Raji (cell line): ENCODE data around the gene APOBEC3H.

Source experiments
- POLR2A ChIP-seq: IDR thresholded peaks from 2 replicates; pipeline ENCODE4 v1.6.1; 2011; ENCODE audit warnings: low read depth, low read length, control low read depth; ENCODE audit not compliant: insufficient read depth

APOBEC3H gene

DNA sequence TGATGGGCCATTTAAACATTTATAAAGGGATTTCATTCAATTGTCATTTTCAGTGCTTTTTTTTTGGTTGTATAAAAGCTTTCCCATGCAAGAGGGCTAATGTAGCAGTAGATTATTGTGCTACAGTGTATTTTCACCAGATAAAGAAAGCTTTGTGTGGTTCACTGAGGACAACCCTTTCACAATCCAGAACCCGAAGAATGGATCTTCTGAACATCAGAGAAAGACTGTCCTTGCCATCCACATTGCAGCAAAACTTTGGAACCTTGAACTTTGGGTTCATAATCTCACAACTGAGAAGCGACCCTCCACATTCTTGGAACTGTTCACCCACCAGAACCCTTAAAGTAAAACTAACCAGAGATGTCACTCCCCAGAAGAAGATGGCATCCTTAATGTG lies 9.3 kb downstream of the APOBEC3H start:
- TF ChIP-seq POLR2A: no peak

DNA sequence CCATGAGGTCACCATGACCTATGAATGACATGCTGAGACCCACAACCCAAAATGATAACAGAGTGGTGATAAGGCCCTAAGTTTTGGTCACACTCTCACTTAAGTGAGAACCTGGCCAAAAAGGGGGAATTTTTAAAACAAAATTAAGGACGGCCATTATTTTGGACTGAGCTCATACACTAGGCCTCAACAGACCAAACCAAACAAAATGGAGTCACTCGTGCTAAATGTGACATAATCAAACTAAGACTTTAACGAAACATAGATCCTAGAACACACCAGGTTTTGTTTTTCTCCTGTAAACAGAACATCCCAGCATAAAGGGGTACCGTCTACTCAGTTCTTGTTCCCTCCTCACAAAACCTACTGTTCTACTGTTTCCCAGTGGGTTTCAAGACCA lies 11.4 kb downstream of the APOBEC3H start:
- no peak for TF ChIP-seq POLR2A

- no peak for TF ChIP-seq POLR2A
These were observed 12.3 kb downstream of the APOBEC3H start for GRCh38 chr22:39109361-39109760.

- no peak for TF ChIP-seq POLR2A
These were observed 13.9 kb downstream of the APOBEC3H start for GRCh38 chr22:39110631-39111561.

GRCh38 chr22:39114112-39114511 lies 17.1 kb downstream of the APOBEC3H start:
- TF ChIP-seq POLR2A: no peak

GRCh38 chr22:39115570-39115969 lies 18.5 kb downstream of the APOBEC3H start:
- no peak for TF ChIP-seq POLR2A

DNA sequence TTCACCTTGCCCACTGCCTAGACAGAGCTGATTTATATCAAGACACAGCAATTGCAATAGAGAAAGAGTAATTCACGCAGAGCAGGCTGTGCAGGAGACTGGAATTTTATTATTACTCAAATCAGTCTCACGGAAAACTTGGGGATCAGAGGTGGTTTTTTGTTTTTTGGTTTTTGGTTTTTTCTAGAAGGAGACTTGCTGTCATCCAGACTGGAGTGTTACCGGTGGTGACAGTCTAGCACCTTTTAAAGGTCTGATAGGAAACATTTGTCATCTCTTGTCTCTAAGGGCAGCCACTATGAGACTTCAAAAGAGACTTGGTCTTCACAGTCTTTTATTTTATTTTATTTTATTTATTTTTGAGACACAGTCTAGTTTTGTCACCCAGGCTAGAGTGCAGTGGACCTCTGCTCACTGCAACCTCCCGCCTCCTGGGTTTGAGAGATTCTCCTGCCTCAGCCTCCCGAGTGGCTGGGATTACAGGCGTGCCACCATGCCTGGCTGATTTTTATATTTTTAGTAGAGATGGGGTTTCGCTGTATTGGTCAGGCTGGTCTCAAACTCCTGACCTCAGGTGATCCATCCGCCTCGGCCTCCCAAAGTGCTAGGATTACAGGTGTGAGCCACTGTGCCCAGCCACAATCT lies 19.1 kb downstream of the APOBEC3H start:
- no peak for TF ChIP-seq POLR2A

DNA sequence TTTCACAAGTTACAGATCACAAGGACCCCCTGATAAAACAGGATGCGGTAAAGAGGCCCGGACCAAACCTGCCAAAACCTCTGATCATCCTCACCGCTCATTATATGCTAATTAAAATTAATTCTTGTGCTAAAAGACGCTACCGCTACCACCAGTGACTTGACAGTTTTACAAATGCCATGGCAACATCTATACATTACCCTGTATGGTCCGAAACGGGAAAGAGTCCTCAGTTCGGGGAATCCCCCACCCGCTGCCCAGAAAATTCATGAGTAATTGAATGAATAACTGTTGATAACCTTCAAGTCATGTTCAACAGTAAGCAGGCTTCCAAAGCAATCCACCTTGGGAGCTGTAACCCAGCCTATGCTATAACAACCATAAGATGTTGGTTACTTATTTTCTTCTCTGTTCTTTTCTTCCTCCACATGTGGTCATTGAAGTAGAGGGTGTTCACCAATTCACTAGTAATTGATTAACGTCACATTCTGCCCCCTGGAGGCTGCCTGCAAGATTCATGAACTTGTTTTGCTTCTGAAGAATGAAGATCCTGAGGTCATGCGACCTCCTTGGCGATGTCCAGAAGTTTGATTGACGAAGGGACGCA lies 20.6 kb downstream of the APOBEC3H start:
- no peak for TF ChIP-seq POLR2A

GRCh38 chr22:39120983-39121382 lies 23.9 kb downstream of the APOBEC3H start:
- TF ChIP-seq POLR2A: no peak

GRCh38 chr22:39122772-39123470 lies 25.9 kb downstream of the APOBEC3H start:
- no peak for TF ChIP-seq POLR2A

GRCh38 chr22:39123751-39124581 lies 26.9 kb downstream of the APOBEC3H start:
- no peak for TF ChIP-seq POLR2A

- TF ChIP-seq POLR2A: no peak
These were observed 28.6 kb downstream of the APOBEC3H start for GRCh38 chr22:39125622-39126021.

- no peak for TF ChIP-seq POLR2A
These were observed 31.5 kb downstream of the APOBEC3H start for GRCh38 chr22:39128508-39128907.

DNA sequence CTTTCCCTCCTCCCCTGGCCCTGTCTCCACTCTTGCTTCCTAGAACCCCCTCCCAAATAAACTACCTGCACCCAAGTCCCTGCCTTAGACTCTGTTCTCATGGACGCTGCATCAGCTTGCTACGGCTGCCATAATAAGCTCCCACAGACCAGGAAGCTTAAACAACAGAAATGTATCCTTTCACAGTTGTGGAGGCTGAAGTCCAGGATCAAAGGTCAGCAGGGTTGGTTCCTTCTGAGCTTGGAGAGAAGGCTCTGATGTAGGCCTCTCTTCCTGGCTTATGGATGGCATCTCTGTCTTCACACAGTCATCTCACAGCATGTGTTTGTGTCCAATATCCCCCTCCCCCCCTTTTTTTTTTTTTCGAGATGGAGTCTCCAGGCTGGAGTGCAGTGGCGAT lies 32.0 kb downstream of the APOBEC3H start:
- TF ChIP-seq POLR2A: no peak
